DOHH2 (cell line): ENCODE measurements around the gene ZNHIT6.

Source experiments
- EZH2phosphoT487 ChIP-seq: fragments of 200-600 bp; sonication (generic); IDR thresholded peaks from 2 replicates; pipeline ENCODE4 v1.6.1; 2017; ENCODE audit warnings: borderline replicate concordance, mild to moderate bottlenecking, antibody characterized with exemption, low read length, moderate library complexity, mixed read lengths
- TF ChIP-seq, protein P1 (sequence below): fragments of 200-600 bp; sonication (generic); IDR thresholded peaks from one replicate; pipeline ENCODE4 v1.5.1; 2014; ENCODE audit warnings: antibody characterized with exemption, mild to moderate bottlenecking, low read depth, low read length; ENCODE audit not compliant: poor library complexity, severe bottlenecking

DNA sequence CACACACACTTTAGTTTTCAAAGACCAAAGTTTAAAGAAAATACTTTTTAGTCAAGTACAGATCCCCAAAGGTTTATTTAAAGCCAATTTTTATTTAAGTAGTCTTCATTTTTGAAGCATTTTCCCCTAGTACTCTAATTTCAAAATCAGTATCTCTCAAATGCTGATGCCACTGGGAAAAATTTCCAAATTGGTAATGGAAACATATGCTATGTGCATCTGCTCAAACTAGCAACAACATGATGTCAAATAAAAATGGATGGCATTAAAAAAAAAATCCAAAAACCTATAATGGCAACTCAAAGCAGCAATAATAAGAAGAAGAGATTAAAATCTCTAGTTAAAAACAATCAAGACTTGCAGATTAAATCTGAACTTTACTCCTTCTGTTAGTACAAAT is 58.6 kb downstream of the ZNHIT6 start:
- TF ChIP-seq, protein P1, sequence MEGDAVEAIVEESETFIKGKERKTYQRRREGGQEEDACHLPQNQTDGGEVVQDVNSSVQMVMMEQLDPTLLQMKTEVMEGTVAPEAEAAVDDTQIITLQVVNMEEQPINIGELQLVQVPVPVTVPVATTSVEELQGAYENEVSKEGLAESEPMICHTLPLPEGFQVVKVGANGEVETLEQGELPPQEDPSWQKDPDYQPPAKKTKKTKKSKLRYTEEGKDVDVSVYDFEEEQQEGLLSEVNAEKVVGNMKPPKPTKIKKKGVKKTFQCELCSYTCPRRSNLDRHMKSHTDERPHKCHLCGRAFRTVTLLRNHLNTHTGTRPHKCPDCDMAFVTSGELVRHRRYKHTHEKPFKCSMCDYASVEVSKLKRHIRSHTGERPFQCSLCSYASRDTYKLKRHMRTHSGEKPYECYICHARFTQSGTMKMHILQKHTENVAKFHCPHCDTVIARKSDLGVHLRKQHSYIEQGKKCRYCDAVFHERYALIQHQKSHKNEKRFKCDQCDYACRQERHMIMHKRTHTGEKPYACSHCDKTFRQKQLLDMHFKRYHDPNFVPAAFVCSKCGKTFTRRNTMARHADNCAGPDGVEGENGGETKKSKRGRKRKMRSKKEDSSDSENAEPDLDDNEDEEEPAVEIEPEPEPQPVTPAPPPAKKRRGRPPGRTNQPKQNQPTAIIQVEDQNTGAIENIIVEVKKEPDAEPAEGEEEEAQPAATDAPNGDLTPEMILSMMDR = no peak
- no peak for TF ChIP-seq EZH2phosphoT487
